GM23338 (cell line): Measurements from ENCODE around the gene ARMC8. TPM values are rescaled to one million over a fixed set of nuclear protein-coding genes. Genes with fewer than 3 reads are reported as not detected.

ENCODE experiments used
- ATAC-seq: fragments of 200-7000 bp; cut with Tn5 transposase; 3 replicates; pipeline ENCODE4 v1.9.1; 2020
- DNase-seq: peaks from one replicate; pipeline ENCODE4 v3.0.0-alpha.2; 2015; ENCODE audit warnings: low spot score
- H2AFZ ChIP-seq: fragments of 200-600 bp; sonication (generic); 2 replicates; pipeline ENCODE4 v1.8.0; 2016; ENCODE audit warnings: antibody characterized with exemption, mild to moderate bottlenecking, moderate library complexity
- H3F3A ChIP-seq: fragments of 200-600 bp; sonication (generic); replicated peaks from 2 replicates; pipeline ENCODE4 v1.8.0; 2017; ENCODE audit warnings: antibody characterized with exemption, mixed run types, low read depth
- H3K27ac ChIP-seq: fragments of 200-600 bp; sonication (generic); 2 replicates; pipeline ENCODE4 v1.6.1; 2016; ENCODE audit warnings: low read depth
- H3K27me3 ChIP-seq: fragments of 200-600 bp; sonication (generic); 2 replicates; pipeline ENCODE4 v1.8.0; 2016; ENCODE audit warnings: mild to moderate bottlenecking, mixed run types, moderate library complexity; ENCODE audit not compliant: insufficient read depth
- H3K36me3 ChIP-seq: fragments of 200-600 bp; sonication (generic); 2 replicates; pipeline ENCODE4 v1.8.0; 2016; ENCODE audit warnings: mild to moderate bottlenecking; ENCODE audit not compliant: insufficient read depth
- H3K4me1 ChIP-seq: fragments of 200-600 bp; sonication (generic); 2 replicates; pipeline ENCODE4 v1.8.0; 2016; ENCODE audit warnings: mild to moderate bottlenecking, moderate library complexity; ENCODE audit not compliant: insufficient read depth
- H3K4me2 ChIP-seq: fragments of 200-600 bp; sonication (generic); 2 replicates; pipeline ENCODE4 v1.7.1; 2017; ENCODE audit warnings: mixed run types
- H3K4me3 ChIP-seq: fragments of 200-600 bp; sonication (generic); 2 replicates; pipeline ENCODE4 v1.6.1; 2016; ENCODE audit warnings: mixed run types
- H3K79me2 ChIP-seq: fragments of 200-600 bp; sonication (generic); replicated peaks from 2 replicates; pipeline ENCODE4 v1.8.0; 2017; ENCODE audit warnings: mild to moderate bottlenecking; ENCODE audit not compliant: insufficient read depth
- H3K9me2 ChIP-seq: fragments of 200-600 bp; sonication (generic); 2 replicates; pipeline ENCODE4 v1.8.0; 2017; ENCODE audit not compliant: insufficient read depth
- H4K20me1 ChIP-seq: fragments of 200-600 bp; sonication (generic); replicated peaks from 2 replicates; pipeline ENCODE4 v1.8.0; 2017; ENCODE audit warnings: mild to moderate bottlenecking; ENCODE audit not compliant: insufficient read depth
- H3K27ac Mint-ChIP-seq: 2 replicates; pipeline ENCODE4 v1.8.0; 2020; ENCODE audit warnings: inconsistent platforms, mild to moderate bottlenecking, moderate library complexity, mixed read lengths
- H3K27me3 Mint-ChIP-seq: 3 replicates; pipeline ENCODE4 v1.8.0; 2022; ENCODE audit warnings: low read depth, mild to moderate bottlenecking, moderate library complexity, mixed read lengths, inconsistent platforms; ENCODE audit not compliant: insufficient read depth, poor library complexity
- H3K36me3 Mint-ChIP-seq: 3 replicates; pipeline ENCODE4 v1.8.0; 2021; ENCODE audit warnings: low read depth, mild to moderate bottlenecking, inconsistent platforms, moderate library complexity, mixed read lengths
- H3K4me1 Mint-ChIP-seq: 3 replicates; pipeline ENCODE4 v1.8.0; 2020; ENCODE audit warnings: mild to moderate bottlenecking, inconsistent platforms, mixed read lengths
- H3K4me3 Mint-ChIP-seq: 3 replicates; pipeline ENCODE4 v1.8.0; 2021; ENCODE audit warnings: moderate library complexity, mild to moderate bottlenecking, inconsistent platforms, mixed read lengths
- H3K9me3 Mint-ChIP-seq: 3 replicates; pipeline ENCODE4 v1.8.0; 2020; ENCODE audit warnings: moderate library complexity, mild to moderate bottlenecking, inconsistent platforms, mixed read lengths
- CREB1 ChIP-seq: fragments of 250-450 bp; sonication (Bioruptor Pico); IDR thresholded peaks from 2 replicates; pipeline ENCODE4 v1.5.0; 2020; ENCODE audit warnings: low read depth, mild to moderate bottlenecking, moderate library complexity
- EZH2 ChIP-seq: fragments of 200-600 bp; sonication (generic); IDR thresholded peaks from one replicate; pipeline ENCODE4 v1.8.0; 2017; ENCODE audit warnings: antibody characterized with exemption, mild to moderate bottlenecking, low read depth; ENCODE audit not compliant: unreplicated experiment
- EZH2phosphoT487 ChIP-seq: fragments of 200-600 bp; sonication (generic); IDR thresholded peaks from one replicate; pipeline ENCODE4 v1.8.1; 2018; ENCODE audit warnings: antibody characterized with exemption; ENCODE audit not compliant: unreplicated experiment
- JUNB ChIP-seq: IDR thresholded peaks from one replicate; pipeline ENCODE4 v1.6.1; 2016; ENCODE audit warnings: antibody characterized with exemption; ENCODE audit not compliant: unreplicated experiment
- NANOG ChIP-seq: IDR thresholded peaks from 2 replicates; pipeline ENCODE4 v1.6.1; 2016; ENCODE audit warnings: antibody characterized with exemption, borderline replicate concordance
- POLR2AphosphoS5 ChIP-seq: IDR thresholded peaks from 2 replicates; pipeline ENCODE4 v1.6.1; 2016; ENCODE audit warnings: antibody characterized with exemption, low read depth
- STAT1 ChIP-seq: IDR thresholded peaks from one replicate; pipeline ENCODE4 v1.6.1; 2016; ENCODE audit warnings: antibody characterized with exemption; ENCODE audit not compliant: unreplicated experiment
- ZNF114 ChIP-seq: fragments of 250-450 bp; sonication (Bioruptor Pico); IDR thresholded peaks from 2 replicates; pipeline ENCODE4 v1.5.0; 2020; ENCODE audit warnings: mild to moderate bottlenecking, moderate library complexity
- ZNF331 ChIP-seq: fragments of 250-450 bp; sonication (Bioruptor Pico); IDR thresholded peaks from 2 replicates; pipeline ENCODE4 v1.5.0; 2020; ENCODE audit warnings: low read depth, mild to moderate bottlenecking, moderate library complexity
- polyA plus RNA-seq: library from polyadenylated mRNA; unstranded; fragments of >200 nt; fragmentation: Nextera tagmentation; extraction: Ambion mirVana; gene quantifications from 2 replicates; pipeline ENCODE4 v1.2.1, GENCODE V29; 2016
- total RNA-seq: library from RNA; depleted of rRNA; stranded (reverse); fragments of >200 nt; shearing (Covaris generic); gene quantifications from 2 replicates; pipeline ENCODE4 v1.2.3, GENCODE V29; 2014
- TF ChIP-seq, protein P1 (sequence below), 2 experiments: fragments of 200-600 bp in 1 of 2; sonication (generic) in 1 of 2; conservative IDR thresholded peaks; 2 replicates each; pipeline versions ENCODE4 v1.5.1 to v1.6.1; 2016 to 2017; ENCODE audit warnings: antibody characterized with exemption in 2 of 2, low read depth in 2 of 2, mild to moderate bottlenecking in 2 of 2, moderate library complexity in 1 of 2
- TF ChIP-seq, protein P2 (sequence below): IDR thresholded peaks from one replicate; pipeline ENCODE4 v1.6.1; 2018; ENCODE audit warnings: antibody characterized with exemption; ENCODE audit not compliant: unreplicated experiment
- TF ChIP-seq, protein P3 (sequence below): IDR thresholded peaks from 2 replicates; pipeline ENCODE4 v1.6.1; 2016; ENCODE audit warnings: antibody characterized with exemption
- TF ChIP-seq, protein P4 (sequence below): fragments of 250-450 bp; sonication (Bioruptor Pico); IDR thresholded peaks from 2 replicates; pipeline ENCODE4 v1.5.0; 2020; ENCODE audit warnings: mild to moderate bottlenecking, moderate library complexity

The ARMC8 gene
- total and polyA plus RNA-seq, 2 experiments from 2014 or later, result 36.8 to 61.4 TPM

DNA sequence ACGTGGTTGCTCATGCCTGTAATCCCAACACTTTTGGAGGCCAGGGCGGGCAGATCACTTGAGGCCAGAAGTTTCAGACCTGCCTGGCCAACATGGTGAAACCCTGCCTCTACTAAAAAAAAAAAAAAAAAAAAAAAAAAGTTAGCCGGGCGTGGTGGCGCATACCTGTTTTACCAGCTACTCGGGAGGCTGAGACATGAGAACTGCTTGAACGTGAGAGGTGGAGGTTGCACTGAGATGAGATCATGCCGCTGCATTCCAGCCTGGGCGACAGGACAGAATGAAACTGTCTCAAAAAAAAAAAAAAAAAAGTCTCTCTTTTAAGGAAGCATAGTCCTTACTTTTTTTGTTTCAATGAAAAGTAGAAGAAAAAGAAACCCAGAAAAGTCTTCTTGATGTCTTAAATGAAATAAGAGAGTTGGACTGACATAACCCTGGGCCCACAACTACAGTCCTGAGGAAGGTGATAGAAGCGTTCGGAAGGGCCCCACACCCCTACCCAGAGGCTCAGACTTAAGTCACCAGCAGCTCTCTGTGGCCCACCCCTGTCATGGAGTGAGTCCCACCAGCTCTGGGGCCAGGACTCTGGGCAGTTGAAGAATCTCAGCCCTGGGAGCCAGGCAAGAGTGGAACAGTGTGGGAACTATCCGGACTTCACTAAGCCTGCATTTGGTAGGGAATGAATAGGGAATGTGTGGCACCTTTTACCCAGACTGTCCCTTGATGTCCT lies 139.9 kb downstream of the ARMC8 start:
- TF ChIP-seq CREB1 (CRISPR knock-in tag), result no peak
- no peak for TF ChIP-seq JUNB
- TF ChIP-seq, protein P1, sequence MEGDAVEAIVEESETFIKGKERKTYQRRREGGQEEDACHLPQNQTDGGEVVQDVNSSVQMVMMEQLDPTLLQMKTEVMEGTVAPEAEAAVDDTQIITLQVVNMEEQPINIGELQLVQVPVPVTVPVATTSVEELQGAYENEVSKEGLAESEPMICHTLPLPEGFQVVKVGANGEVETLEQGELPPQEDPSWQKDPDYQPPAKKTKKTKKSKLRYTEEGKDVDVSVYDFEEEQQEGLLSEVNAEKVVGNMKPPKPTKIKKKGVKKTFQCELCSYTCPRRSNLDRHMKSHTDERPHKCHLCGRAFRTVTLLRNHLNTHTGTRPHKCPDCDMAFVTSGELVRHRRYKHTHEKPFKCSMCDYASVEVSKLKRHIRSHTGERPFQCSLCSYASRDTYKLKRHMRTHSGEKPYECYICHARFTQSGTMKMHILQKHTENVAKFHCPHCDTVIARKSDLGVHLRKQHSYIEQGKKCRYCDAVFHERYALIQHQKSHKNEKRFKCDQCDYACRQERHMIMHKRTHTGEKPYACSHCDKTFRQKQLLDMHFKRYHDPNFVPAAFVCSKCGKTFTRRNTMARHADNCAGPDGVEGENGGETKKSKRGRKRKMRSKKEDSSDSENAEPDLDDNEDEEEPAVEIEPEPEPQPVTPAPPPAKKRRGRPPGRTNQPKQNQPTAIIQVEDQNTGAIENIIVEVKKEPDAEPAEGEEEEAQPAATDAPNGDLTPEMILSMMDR (conservative IDR thresholded peaks at IDR 0.05; ENCODE audit: low read depth in 2 of 2), result no peak
- TF ChIP-seq, protein P2, sequence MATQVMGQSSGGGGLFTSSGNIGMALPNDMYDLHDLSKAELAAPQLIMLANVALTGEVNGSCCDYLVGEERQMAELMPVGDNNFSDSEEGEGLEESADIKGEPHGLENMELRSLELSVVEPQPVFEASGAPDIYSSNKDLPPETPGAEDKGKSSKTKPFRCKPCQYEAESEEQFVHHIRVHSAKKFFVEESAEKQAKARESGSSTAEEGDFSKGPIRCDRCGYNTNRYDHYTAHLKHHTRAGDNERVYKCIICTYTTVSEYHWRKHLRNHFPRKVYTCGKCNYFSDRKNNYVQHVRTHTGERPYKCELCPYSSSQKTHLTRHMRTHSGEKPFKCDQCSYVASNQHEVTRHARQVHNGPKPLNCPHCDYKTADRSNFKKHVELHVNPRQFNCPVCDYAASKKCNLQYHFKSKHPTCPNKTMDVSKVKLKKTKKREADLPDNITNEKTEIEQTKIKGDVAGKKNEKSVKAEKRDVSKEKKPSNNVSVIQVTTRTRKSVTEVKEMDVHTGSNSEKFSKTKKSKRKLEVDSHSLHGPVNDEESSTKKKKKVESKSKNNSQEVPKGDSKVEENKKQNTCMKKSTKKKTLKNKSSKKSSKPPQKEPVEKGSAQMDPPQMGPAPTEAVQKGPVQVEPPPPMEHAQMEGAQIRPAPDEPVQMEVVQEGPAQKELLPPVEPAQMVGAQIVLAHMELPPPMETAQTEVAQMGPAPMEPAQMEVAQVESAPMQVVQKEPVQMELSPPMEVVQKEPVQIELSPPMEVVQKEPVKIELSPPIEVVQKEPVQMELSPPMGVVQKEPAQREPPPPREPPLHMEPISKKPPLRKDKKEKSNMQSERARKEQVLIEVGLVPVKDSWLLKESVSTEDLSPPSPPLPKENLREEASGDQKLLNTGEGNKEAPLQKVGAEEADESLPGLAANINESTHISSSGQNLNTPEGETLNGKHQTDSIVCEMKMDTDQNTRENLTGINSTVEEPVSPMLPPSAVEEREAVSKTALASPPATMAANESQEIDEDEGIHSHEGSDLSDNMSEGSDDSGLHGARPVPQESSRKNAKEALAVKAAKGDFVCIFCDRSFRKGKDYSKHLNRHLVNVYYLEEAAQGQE, result no peak
- no peak for TF ChIP-seq ZNF331 (CRISPR knock-in tag)
- no peak for TF ChIP-seq ZNF114
- no peak for TF ChIP-seq NANOG
- no peak for TF ChIP-seq EZH2
- TF ChIP-seq, protein P3, sequence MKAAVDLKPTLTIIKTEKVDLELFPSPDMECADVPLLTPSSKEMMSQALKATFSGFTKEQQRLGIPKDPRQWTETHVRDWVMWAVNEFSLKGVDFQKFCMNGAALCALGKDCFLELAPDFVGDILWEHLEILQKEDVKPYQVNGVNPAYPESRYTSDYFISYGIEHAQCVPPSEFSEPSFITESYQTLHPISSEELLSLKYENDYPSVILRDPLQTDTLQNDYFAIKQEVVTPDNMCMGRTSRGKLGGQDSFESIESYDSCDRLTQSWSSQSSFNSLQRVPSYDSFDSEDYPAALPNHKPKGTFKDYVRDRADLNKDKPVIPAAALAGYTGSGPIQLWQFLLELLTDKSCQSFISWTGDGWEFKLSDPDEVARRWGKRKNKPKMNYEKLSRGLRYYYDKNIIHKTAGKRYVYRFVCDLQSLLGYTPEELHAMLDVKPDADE, result no peak
- TF ChIP-seq STAT1, result no peak
- no peak for TF ChIP-seq EZH2phosphoT487
- TF ChIP-seq POLR2AphosphoS5, result no peak
- TF ChIP-seq, protein P4, sequence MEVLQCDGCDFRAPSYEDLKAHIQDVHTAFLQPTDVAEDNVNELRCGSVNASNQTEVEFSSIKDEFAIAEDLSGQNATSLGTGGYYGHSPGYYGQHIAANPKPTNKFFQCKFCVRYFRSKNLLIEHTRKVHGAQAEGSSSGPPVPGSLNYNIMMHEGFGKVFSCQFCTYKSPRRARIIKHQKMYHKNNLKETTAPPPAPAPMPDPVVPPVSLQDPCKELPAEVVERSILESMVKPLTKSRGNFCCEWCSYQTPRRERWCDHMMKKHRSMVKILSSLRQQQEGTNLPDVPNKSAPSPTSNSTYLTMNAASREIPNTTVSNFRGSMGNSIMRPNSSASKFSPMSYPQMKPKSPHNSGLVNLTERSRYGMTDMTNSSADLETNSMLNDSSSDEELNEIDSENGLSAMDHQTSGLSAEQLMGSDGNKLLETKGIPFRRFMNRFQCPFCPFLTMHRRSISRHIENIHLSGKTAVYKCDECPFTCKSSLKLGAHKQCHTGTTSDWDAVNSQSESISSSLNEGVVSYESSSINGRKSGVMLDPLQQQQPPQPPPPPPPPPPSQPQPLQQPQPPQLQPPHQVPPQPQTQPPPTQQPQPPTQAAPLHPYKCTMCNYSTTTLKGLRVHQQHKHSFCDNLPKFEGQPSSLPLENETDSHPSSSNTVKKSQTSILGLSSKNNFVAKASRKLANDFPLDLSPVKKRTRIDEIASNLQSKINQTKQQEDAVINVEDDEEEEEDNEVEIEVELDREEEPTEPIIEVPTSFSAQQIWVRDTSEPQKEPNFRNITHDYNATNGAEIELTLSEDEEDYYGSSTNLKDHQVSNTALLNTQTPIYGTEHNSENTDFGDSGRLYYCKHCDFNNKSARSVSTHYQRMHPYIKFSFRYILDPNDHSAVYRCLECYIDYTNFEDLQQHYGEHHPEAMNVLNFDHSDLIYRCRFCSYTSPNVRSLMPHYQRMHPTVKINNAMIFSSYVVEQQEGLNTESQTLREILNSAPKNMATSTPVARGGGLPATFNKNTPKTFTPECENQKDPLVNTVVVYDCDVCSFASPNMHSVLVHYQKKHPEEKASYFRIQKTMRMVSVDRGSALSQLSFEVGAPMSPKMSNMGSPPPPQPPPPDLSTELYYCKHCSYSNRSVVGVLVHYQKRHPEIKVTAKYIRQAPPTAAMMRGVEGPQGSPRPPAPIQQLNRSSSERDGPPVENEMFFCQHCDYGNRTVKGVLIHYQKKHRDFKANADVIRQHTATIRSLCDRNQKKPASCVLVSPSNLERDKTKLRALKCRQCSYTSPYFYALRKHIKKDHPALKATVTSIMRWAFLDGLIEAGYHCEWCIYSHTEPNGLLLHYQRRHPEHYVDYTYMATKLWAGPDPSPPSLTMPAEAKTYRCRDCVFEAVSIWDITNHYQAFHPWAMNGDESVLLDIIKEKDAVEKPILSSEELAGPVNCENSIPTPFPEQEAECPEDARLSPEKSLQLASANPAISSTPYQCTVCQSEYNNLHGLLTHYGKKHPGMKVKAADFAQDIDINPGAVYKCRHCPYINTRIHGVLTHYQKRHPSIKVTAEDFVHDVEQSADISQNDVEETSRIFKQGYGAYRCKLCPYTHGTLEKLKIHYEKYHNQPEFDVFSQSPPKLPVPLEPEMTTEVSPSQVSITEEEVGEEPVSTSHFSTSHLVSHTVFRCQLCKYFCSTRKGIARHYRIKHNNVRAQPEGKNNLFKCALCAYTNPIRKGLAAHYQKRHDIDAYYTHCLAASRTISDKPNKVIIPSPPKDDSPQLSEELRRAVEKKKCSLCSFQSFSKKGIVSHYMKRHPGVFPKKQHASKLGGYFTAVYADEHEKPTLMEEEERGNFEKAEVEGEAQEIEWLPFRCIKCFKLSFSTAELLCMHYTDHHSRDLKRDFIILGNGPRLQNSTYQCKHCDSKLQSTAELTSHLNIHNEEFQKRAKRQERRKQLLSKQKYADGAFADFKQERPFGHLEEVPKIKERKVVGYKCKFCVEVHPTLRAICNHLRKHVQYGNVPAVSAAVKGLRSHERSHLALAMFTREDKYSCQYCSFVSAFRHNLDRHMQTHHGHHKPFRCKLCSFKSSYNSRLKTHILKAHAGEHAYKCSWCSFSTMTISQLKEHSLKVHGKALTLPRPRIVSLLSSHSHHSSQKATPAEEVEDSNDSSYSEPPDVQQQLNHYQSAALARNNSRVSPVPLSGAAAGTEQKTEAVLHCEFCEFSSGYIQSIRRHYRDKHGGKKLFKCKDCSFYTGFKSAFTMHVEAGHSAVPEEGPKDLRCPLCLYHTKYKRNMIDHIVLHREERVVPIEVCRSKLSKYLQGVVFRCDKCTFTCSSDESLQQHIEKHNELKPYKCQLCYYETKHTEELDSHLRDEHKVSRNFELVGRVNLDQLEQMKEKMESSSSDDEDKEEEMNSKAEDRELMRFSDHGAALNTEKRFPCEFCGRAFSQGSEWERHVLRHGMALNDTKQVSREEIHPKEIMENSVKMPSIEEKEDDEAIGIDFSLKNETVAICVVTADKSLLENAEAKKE (CRISPR knock-in tag), result no peak
- H3K9me3 Mint-ChIP-seq, result no peaks in the 10 kb centered on the region; the same call in 2 of the 3 replicates
- H3K4me3 Mint-ChIP-seq, result no peak overlapping the region
- H3K27ac ChIP-seq, result no peak overlapping the region
- H3K4me2 ChIP-seq, result no peak overlapping the region
- H3K36me3 Mint-ChIP-seq, result no peaks in the 10 kb centered on the region
- peaks cover 15% of the 10 kb centered on the region for H3K27me3 Mint-ChIP-seq
- no peaks in the 10 kb centered on the region for H3F3A ChIP-seq
- no peak overlapping the region for H3K4me3 ChIP-seq
- H3K4me1 Mint-ChIP-seq, result peaks cover 19% of the 10 kb centered on the region
- ATAC-seq, result no peak
- no peaks in the 10 kb centered on the region; the same call in 1 of the 2 replicates for H3K27me3 ChIP-seq
- H3K79me2 ChIP-seq, result no peaks in the 10 kb centered on the region
- peaks cover 8% of the 10 kb centered on the region for H3K4me1 ChIP-seq
- no peaks in the 10 kb centered on the region for H3K36me3 ChIP-seq
- H4K20me1 ChIP-seq, result no peaks in the 10 kb centered on the region
- no peak overlapping the region for H2AFZ ChIP-seq
- no peak for DNase-seq
- no peaks in the 10 kb centered on the region for H3K9me2 ChIP-seq
- no peak overlapping the region for H3K27ac Mint-ChIP-seq
